SK-N-SH treated with all-trans-retinoic acid at 6 μM for 48 hours (cell line): ENCODE measurements around the gene RGPD3.

Experiments used
- ATAC-seq: fragments of 200-7000 bp; cut with Tn5 transposase; 3 replicates; pipeline ENCODE4 v1.9.1; 2020; ENCODE audit warnings: mild to moderate bottlenecking, moderate library complexity
- ARNTL ChIP-seq: fragments of 450-650 bp; formaldehyde crosslinking; IDR thresholded peaks from 2 replicates; pipeline ENCODE4 v1.5.0; 2020; ENCODE audit warnings: low read depth, mild to moderate bottlenecking, moderate library complexity, borderline replicate concordance
- BACH2 ChIP-seq: fragments of 250-450 bp; sonication (Bioruptor Pico); IDR thresholded peaks from 2 replicates; pipeline ENCODE4 v1.9.0; 2021; ENCODE audit warnings: mild to moderate bottlenecking, borderline replicate concordance
- CSDC2 ChIP-seq: fragments of 250-450 bp; sonication (Bioruptor Pico); IDR thresholded peaks from 2 replicates; pipeline ENCODE4 v1.5.0; 2020; ENCODE audit warnings: mild to moderate bottlenecking, moderate library complexity
- ESRRG ChIP-seq: fragments of 250-450 bp; sonication (Bioruptor Pico); IDR thresholded peaks from 2 replicates; pipeline ENCODE4 v1.6.1; 2021; ENCODE audit warnings: mild to moderate bottlenecking
- GLIS3 ChIP-seq: fragments of 250-450 bp; sonication (Bioruptor Pico); IDR thresholded peaks from 2 replicates; pipeline ENCODE4 v1.5.0; 2020; ENCODE audit warnings: mild to moderate bottlenecking, moderate library complexity
- ISL1 ChIP-seq: fragments of 250-450 bp; sonication (Bioruptor Pico); IDR thresholded peaks from 2 replicates; pipeline ENCODE4 v2.1.2; 2022; ENCODE audit warnings: mild to moderate bottlenecking, moderate library complexity
- OSR1 ChIP-seq: fragments of 250-450 bp; sonication (Bioruptor Pico); IDR thresholded peaks from 2 replicates; pipeline ENCODE4 v1.8.0; 2022; ENCODE audit warnings: moderate library complexity, mild to moderate bottlenecking, inconsistent platforms
- PPARA ChIP-seq: fragments of 250-450 bp; sonication (Bioruptor Pico); IDR thresholded peaks from 2 replicates; pipeline ENCODE4 v1.5.0; 2020; ENCODE audit warnings: mild to moderate bottlenecking, borderline replicate concordance
- RARB ChIP-seq: fragments of 250-450 bp; sonication (Bioruptor Pico); IDR thresholded peaks from 2 replicates; pipeline ENCODE4 v1.8.0; 2021; ENCODE audit warnings: mild to moderate bottlenecking, moderate library complexity
- SNAI2 ChIP-seq: fragments of 250-450 bp; sonication (Bioruptor Pico); IDR thresholded peaks from 2 replicates; pipeline ENCODE4 v1.5.0; 2020; ENCODE audit warnings: mild to moderate bottlenecking, moderate library complexity
- TOX ChIP-seq: fragments of 250-450 bp; sonication (Bioruptor Pico); IDR thresholded peaks from 2 replicates; pipeline ENCODE4 v1.8.0; 2021; ENCODE audit warnings: mild to moderate bottlenecking, moderate library complexity, borderline replicate concordance
- ZC3H10 ChIP-seq: fragments of 250-450 bp; sonication (Bioruptor Pico); IDR thresholded peaks from 2 replicates; pipeline ENCODE4 v1.5.1; 2021; ENCODE audit warnings: mild to moderate bottlenecking, moderate library complexity
- ZFP3 ChIP-seq: fragments of 250-450 bp; sonication (Bioruptor Pico); IDR thresholded peaks from 2 replicates; pipeline ENCODE4 v1.5.0; 2020; ENCODE audit warnings: mild to moderate bottlenecking, moderate library complexity
- ZNF565 ChIP-seq: fragments of 450-650 bp; formaldehyde crosslinking; conservative IDR thresholded peaks from 2 replicates; pipeline ENCODE4 v1.5.0; 2020; ENCODE audit warnings: low read depth, mild to moderate bottlenecking, moderate library complexity
- ZNF70 ChIP-seq: fragments of 450-650 bp; formaldehyde crosslinking; IDR thresholded peaks from 2 replicates; pipeline ENCODE4 v1.5.0; 2020; ENCODE audit warnings: mild to moderate bottlenecking, moderate library complexity
- ZNF8 ChIP-seq: fragments of 450-650 bp; formaldehyde crosslinking; IDR thresholded peaks from 2 replicates; pipeline ENCODE4 v1.5.0; 2020; ENCODE audit warnings: mild to moderate bottlenecking, moderate library complexity
- TF ChIP-seq, protein P1 (sequence below): fragments of 250-450 bp; sonication (Bioruptor Pico); IDR thresholded peaks from 2 replicates; pipeline ENCODE4 v1.5.1; 2020; ENCODE audit warnings: low read depth, mild to moderate bottlenecking, moderate library complexity
- TF ChIP-seq, protein P2 (sequence below): fragments of 250-450 bp; sonication (Bioruptor Pico); IDR thresholded peaks from 2 replicates; pipeline ENCODE4 v1.8.0; 2020; ENCODE audit warnings: mild to moderate bottlenecking, moderate library complexity, borderline replicate concordance
- TF ChIP-seq, protein P3 (sequence below): fragments of 250-450 bp; sonication (Bioruptor Pico); IDR thresholded peaks from 2 replicates; pipeline ENCODE4 v1.8.0; 2021; ENCODE audit warnings: low read depth, mild to moderate bottlenecking, moderate library complexity, borderline replicate concordance
- TF ChIP-seq, protein P4 (sequence below): fragments of 250-450 bp; sonication (Bioruptor Pico); IDR thresholded peaks from 2 replicates; pipeline ENCODE4 v1.5.1; 2021; ENCODE audit warnings: mild to moderate bottlenecking, moderate library complexity
- TF ChIP-seq, protein P5 (sequence below): fragments of 250-450 bp; sonication (Bioruptor Pico); IDR thresholded peaks from 2 replicates; pipeline ENCODE4 v1.5.0; 2020; ENCODE audit warnings: mild to moderate bottlenecking, moderate library complexity

The RGPD3 gene

DNA sequence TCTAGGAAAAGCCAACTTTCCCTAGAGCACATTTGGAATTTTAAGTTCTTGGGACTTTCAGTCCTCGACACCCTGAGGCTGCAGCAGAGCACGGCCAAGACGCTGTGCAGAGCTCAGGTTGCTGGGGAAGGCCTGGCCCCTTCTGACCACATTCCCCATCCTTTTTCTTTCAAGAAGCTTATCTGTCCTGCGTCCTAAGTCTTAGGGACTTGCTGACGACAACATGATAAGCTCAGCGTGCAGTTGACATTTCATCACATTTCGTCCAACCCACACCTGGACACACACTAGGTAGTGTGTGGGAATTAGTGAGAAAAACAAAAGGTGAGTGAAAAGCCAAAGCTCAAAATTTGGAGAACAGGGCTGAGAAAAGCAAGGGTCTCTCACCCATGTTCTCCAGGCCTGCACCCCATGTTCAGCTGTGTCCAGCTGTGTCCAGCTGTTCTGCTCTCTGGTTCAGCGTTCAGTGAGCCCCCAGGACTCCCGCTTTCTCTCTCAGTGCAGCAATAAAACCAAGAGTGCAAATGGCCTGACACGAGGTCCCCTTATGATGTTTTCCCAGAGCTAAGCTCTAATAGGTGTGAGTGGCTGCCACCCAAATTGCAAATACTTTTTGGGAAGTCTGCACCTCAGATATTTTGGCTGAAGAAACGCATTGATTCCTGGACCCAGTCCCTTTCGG lies 101.9 kb downstream of the RGPD3 start:
- TF ChIP-seq ZFP3 (CRISPR knock-in tag) (no peak), ISL1 (CRISPR knock-in tag) (no peak), SNAI2 (CRISPR knock-in tag) (no peak), ZNF70 (CRISPR knock-in tag) (no peak), ZNF8 (CRISPR knock-in tag) (no peak), ARNTL (CRISPR knock-in tag) (no peak)
- TF ChIP-seq, protein P1, sequence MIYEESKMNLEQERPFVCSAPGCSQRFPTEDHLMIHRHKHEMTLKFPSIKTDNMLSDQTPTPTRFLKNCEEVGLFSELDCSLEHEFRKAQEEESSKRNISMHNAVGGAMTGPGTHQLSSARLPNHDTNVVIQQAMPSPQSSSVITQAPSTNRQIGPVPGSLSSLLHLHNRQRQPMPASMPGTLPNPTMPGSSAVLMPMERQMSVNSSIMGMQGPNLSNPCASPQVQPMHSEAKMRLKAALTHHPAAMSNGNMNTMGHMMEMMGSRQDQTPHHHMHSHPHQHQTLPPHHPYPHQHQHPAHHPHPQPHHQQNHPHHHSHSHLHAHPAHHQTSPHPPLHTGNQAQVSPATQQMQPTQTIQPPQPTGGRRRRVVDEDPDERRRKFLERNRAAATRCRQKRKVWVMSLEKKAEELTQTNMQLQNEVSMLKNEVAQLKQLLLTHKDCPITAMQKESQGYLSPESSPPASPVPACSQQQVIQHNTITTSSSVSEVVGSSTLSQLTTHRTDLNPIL, result no peak
- TF ChIP-seq, protein P2, sequence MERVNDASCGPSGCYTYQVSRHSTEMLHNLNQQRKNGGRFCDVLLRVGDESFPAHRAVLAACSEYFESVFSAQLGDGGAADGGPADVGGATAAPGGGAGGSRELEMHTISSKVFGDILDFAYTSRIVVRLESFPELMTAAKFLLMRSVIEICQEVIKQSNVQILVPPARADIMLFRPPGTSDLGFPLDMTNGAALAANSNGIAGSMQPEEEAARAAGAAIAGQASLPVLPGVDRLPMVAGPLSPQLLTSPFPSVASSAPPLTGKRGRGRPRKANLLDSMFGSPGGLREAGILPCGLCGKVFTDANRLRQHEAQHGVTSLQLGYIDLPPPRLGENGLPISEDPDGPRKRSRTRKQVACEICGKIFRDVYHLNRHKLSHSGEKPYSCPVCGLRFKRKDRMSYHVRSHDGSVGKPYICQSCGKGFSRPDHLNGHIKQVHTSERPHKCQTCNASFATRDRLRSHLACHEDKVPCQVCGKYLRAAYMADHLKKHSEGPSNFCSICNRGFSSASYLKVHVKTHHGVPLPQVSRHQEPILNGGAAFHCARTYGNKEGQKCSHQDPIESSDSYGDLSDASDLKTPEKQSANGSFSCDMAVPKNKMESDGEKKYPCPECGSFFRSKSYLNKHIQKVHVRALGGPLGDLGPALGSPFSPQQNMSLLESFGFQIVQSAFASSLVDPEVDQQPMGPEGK (CRISPR knock-in tag), result no peak

DNA sequence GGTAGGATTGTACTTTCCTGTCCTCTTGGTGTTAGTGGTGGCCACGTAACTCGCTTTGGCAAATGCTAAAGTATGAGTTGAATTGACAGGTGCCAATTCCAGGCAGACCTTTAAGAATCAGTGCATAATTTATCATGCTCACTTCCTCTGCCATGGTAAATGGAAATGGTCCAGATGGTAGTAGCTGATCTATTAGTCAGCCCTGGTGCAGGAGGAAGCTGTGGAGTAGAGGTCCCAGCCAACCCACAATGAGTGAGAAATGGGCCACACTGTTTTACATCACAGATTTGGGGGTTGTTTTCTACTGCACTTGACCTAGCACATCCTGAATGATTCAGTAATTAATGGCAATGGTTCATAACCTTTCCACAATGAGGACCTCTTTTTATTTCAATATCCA lies 104.4 kb downstream of the RGPD3 start:
- no peak for ATAC-seq
- no peak for TF ChIP-seq TOX
- no peak for TF ChIP-seq ISL1 (CRISPR knock-in tag)
- TF ChIP-seq ARNTL (CRISPR knock-in tag), result no peak
- TF ChIP-seq, protein P3, sequence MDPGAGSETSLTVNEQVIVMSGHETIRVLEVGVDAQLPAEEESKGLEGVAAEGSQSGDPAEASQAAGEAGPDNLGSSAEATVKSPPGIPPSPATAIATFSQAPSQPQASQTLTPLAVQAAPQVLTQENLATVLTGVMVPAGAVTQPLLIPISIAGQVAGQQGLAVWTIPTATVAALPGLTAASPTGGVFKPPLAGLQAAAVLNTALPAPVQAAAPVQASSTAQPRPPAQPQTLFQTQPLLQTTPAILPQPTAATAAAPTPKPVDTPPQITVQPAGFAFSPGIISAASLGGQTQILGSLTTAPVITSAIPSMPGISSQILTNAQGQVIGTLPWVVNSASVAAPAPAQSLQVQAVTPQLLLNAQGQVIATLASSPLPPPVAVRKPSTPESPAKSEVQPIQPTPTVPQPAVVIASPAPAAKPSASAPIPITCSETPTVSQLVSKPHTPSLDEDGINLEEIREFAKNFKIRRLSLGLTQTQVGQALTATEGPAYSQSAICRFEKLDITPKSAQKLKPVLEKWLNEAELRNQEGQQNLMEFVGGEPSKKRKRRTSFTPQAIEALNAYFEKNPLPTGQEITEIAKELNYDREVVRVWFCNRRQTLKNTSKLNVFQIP, result no peak
- TF ChIP-seq ZNF565, result no peak
- TF ChIP-seq, protein P2 (CRISPR knock-in tag), result no peak
- no peak for TF ChIP-seq OSR1 (CRISPR knock-in tag)
- TF ChIP-seq, protein P1, result no peak
- TF ChIP-seq, protein P4, sequence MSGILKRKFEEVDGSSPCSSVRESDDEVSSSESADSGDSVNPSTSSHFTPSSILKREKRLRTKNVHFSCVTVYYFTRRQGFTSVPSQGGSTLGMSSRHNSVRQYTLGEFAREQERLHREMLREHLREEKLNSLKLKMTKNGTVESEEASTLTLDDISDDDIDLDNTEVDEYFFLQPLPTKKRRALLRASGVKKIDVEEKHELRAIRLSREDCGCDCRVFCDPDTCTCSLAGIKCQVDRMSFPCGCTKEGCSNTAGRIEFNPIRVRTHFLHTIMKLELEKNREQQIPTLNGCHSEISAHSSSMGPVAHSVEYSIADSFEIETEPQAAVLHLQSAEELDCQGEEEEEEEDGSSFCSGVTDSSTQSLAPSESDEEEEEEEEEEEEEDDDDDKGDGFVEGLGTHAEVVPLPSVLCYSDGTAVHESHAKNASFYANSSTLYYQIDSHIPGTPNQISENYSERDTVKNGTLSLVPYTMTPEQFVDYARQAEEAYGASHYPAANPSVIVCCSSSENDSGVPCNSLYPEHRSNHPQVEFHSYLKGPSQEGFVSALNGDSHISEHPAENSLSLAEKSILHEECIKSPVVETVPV, result no peak
- TF ChIP-seq ZFP3 (CRISPR knock-in tag), result no peak
- no peak for TF ChIP-seq ZC3H10
- no peak for TF ChIP-seq RARB (CRISPR knock-in tag)
- TF ChIP-seq PPARA, result no peak
- no peak for TF ChIP-seq CSDC2 (CRISPR knock-in tag)
- TF ChIP-seq, all 23 proteins: peak for 0

More for the DNA sequence above, 101.9 kb downstream of the RGPD3 start:
- ATAC-seq, result no peak

DNA sequence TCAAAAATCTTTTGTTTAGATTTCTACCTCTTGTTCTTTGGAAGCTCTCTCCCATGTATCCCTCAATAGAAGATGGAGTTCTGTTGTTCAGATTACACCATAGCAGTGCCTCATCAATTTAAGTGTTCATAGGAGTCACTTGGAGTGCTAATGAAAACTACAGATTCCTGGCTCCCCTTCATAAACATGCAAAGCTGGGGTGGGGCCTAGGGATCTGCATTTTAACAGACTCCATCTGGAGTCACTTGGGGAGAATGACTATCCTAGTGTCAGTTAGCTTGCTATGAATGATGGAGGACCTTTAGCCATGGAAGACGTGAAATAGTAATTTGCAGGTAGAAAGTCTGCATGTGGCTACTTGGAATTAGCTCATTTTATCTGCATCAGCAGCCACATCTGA lies 105.4 kb downstream of the RGPD3 start:
- no peak for ATAC-seq
- TF ChIP-seq ZNF565 (no peak), RARB (CRISPR knock-in tag) (no peak), GLIS3 (CRISPR knock-in tag) (no peak), ZNF70 (CRISPR knock-in tag) (no peak), ARNTL (CRISPR knock-in tag) (no peak), BACH2 (CRISPR knock-in tag) (no peak), CSDC2 (CRISPR knock-in tag) (no peak), ESRRG (CRISPR knock-in tag) (no peak)
- TF ChIP-seq, protein P5, sequence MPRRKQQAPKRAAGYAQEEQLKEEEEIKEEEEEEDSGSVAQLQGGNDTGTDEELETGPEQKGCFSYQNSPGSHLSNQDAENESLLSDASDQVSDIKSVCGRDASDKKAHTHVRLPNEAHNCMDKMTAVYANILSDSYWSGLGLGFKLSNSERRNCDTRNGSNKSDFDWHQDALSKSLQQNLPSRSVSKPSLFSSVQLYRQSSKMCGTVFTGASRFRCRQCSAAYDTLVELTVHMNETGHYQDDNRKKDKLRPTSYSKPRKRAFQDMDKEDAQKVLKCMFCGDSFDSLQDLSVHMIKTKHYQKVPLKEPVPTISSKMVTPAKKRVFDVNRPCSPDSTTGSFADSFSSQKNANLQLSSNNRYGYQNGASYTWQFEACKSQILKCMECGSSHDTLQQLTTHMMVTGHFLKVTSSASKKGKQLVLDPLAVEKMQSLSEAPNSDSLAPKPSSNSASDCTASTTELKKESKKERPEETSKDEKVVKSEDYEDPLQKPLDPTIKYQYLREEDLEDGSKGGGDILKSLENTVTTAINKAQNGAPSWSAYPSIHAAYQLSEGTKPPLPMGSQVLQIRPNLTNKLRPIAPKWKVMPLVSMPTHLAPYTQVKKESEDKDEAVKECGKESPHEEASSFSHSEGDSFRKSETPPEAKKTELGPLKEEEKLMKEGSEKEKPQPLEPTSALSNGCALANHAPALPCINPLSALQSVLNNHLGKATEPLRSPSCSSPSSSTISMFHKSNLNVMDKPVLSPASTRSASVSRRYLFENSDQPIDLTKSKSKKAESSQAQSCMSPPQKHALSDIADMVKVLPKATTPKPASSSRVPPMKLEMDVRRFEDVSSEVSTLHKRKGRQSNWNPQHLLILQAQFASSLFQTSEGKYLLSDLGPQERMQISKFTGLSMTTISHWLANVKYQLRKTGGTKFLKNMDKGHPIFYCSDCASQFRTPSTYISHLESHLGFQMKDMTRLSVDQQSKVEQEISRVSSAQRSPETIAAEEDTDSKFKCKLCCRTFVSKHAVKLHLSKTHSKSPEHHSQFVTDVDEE, result no peak
- TF ChIP-seq, protein P2 (CRISPR knock-in tag), result no peak
- TF ChIP-seq, protein P3, result no peak
